ENCODE data around the gene WLS. TPM values are rescaled to one million over a fixed set of nuclear protein-coding genes. Genes with fewer than 3 reads are reported as not detected.

Gene WLS
- total RNA-seq, 4 donors from 2014 or later, result 34.8 to 78.9 (median 44.4) TPM

DNA sequence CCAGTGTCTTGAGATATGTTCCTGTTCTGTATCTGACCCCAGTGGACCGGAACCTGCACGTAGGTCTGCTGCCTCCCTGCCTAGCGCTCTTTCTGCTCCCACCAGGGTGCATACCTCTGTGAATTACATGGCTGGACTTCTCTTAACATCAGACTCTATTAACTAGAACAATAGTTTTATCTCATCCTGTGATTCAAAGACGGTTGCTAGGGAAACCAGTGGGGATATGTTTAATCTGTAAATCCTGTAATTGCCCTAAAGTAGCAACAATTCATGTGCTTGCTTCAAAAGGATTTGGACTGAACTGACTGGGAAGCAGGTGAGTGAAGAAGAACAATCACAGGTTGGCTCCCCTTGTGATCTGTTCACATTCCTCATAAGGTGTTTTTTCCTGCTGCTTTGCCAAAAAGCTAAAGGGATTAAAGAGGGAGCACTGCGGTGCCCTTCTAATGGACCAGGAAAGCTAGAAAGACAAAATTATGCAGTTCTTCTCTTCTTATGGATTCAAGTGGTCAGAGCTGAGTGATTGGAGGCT, 129.2 kb downstream of the WLS start:
- no peak for DNase-seq (ENCODE audit: low spot score in 2 of 2)
- H3K36me3 ChIP-seq, result peaks cover 0 to 4% (median 0%) of the 10 kb centered on the region in 3 donors
- no peak overlapping the region for H3K27ac ChIP-seq
- WGBS, 2 donors, result 94 to 97% methylated on average over 5 of the region's 5 CpGs
- H3K4me3 ChIP-seq, result no peak overlapping the region
- H3K4me1 ChIP-seq, result no peaks in the 10 kb centered on the region
- TF ChIP-seq CTCF (IDR thresholded peaks at IDR 0.05) (no peak), POLR2A (IDR thresholded peaks at IDR 0.05) (no peak), EP300 (IDR thresholded peaks at IDR 0.05) (no peak)
- no peaks in the 10 kb centered on the region for H3K9me3 ChIP-seq
- H3K27me3 ChIP-seq, result no peaks in the 10 kb centered on the region

GRCh38 chr1:68101829-68102228, 130.5 kb downstream of the WLS start:
- H3K4me3 ChIP-seq, result no peak overlapping the region
- H3K27me3 ChIP-seq, result no peaks in the 10 kb centered on the region
- peaks cover 0 to 4% (median 0%) of the 10 kb centered on the region in 3 donors for H3K36me3 ChIP-seq
- no peaks in the 10 kb centered on the region for H3K4me1 ChIP-seq
- WGBS, 2 donors, result 93 to 94% methylated on average over 4 of the region's 4 CpGs
- TF ChIP-seq POLR2A (IDR thresholded peaks at IDR 0.05) (no peak), CTCF (IDR thresholded peaks at IDR 0.05) (no peak), EP300 (IDR thresholded peaks at IDR 0.05) (no peak)
- no peak for DNase-seq (ENCODE audit: low spot score in 2 of 2)
- H3K27ac ChIP-seq, result no peak overlapping the region
- H3K9me3 ChIP-seq, result no peaks in the 10 kb centered on the region

DNA sequence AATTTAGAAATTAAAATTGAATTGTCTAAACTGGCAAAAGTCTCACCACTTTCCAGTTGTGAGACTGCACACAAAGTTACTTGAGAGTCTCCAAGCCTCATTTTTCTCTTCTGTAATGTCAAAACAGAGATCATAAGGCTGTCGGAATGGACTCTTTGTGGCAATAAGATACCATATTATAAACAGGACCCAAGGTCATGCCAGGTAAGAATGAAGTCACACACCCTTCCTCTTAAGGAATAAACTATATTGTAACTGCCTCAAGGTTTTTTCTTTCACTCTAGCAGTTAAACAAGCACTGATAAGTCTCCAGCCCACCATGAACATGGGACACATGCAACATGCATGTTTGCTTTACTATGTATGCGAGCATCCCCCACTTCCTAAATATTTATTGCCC, 131.8 kb downstream of the WLS start:
- no peak overlapping the region for H3K4me3 ChIP-seq
- H3K27ac ChIP-seq, result no peak overlapping the region
- H3K27me3 ChIP-seq, result no peaks in the 10 kb centered on the region
- no peak for DNase-seq (ENCODE audit: low spot score in 2 of 2)
- WGBS, 2 donors, result 91 to 95% methylated on average over 2 of the region's 2 CpGs
- no peaks in the 10 kb centered on the region for H3K4me1 ChIP-seq
- TF ChIP-seq EP300 (IDR thresholded peaks at IDR 0.05), result no peak
- no peak for TF ChIP-seq POLR2A (IDR thresholded peaks at IDR 0.05)
- TF ChIP-seq CTCF (IDR thresholded peaks at IDR 0.05), result no peak
- peaks cover 0 to 4% (median 0%) of the 10 kb centered on the region in 3 donors for H3K36me3 ChIP-seq
- H3K9me3 ChIP-seq, result no peaks in the 10 kb centered on the region

- Histone ChIP-seq H3K27ac (no peak overlapping the region), H3K27me3 (no peaks in the 10 kb centered on the region), H3K4me3 (no peak overlapping the region), H3K9me3 (peaks cover 0 to 13% (median 0%) of the 10 kb centered on the region in 4 donors), H3K36me3 (peaks cover 0 to 4% (median 0%) of the 10 kb centered on the region in 3 donors), H3K4me1 (no peaks in the 10 kb centered on the region)
- TF ChIP-seq POLR2A (IDR thresholded peaks at IDR 0.05) (no peak), EP300 (IDR thresholded peaks at IDR 0.05) (no peak), CTCF (IDR thresholded peaks at IDR 0.05) (no peak)
- DNase-seq (ENCODE audit: low spot score in 2 of 2), result no peak
Observed at GRCh38 chr1:68093737-68094136, 138.6 kb downstream of the WLS start.

- Histone ChIP-seq H3K9me3 (peaks cover 0 to 12% (median 0%) of the 10 kb centered on the region in 4 donors), H3K27ac (no peak overlapping the region), H3K36me3 (no peaks in the 10 kb centered on the region), H3K4me3 (no peak overlapping the region), H3K27me3 (no peaks in the 10 kb centered on the region), H3K4me1 (no peaks in the 10 kb centered on the region)
- TF ChIP-seq EP300 (IDR thresholded peaks at IDR 0.05) (no peak), CTCF (IDR thresholded peaks at IDR 0.05) (no peak), POLR2A (IDR thresholded peaks at IDR 0.05) (no peak)
- DNase-seq (ENCODE audit: low spot score in 2 of 2), result no peak
- 79 to 83% methylated on average over 4 of the region's 4 CpGs for WGBS, 2 donors
Observed at GRCh38 chr1:68087184-68087583, 145.1 kb downstream of the WLS start.

All from tibial nerve (tissue), 4 donors.